ENCODE measurements around the gene GNG13.

GRCh38 chr16:799948-800833 is at the start of gene GNG13:
- TF ChIP-seq CTCF (conservative IDR thresholded peaks at IDR 0.05; ENCODE audit: low read depth in 2 of 2) = no peak
- no peak for TF ChIP-seq EZH2 (IDR thresholded peaks at IDR 0.05; ENCODE audit: low read depth, unreplicated experiment)
